Kasumi-1 (cell line): ENCODE measurements around the gene PLAC8.
A peak's percentile ranks its signal among the peaks of the same experiment; 100 is the strongest.
"Not testable (repeated sequence)": the region's sequence is repeated elsewhere in the genome, so short reads cannot be mapped to it uniquely, and the experiment has no call there.

Source experiments
- DNase-seq, 2 experiments: peaks; one replicate each; lab custom pipeline; 2025; lab: John Stamatoyannopoulos, UW

PLAC8 gene

GRCh38 chr4:83114576-83114975 lies at the start of gene PLAC8:
Gene PLAC8, minus strand, starts transcription at chr4:83114729. Its CDS starts 6,808 bp downstream, at chr4:83107921.
- peak; percentile 79 to 84 for DNase-seq

- DNase-seq = no peak
Observed at GRCh38 chr4:83153417-83153816, 38.9 kb upstream of the PLAC8 start.

- DNase-seq = no peak
Observed at GRCh38 chr4:83152746-83153145, 38.2 kb upstream of the PLAC8 start.

- DNase-seq = no peak
Observed at GRCh38 chr4:83151651-83152050, 37.1 kb upstream of the PLAC8 start.

GRCh38 chr4:83150653-83151330 lies 36.3 kb upstream of the PLAC8 start:
- DNase-seq = no peak

- DNase-seq = no peak
Observed at GRCh38 chr4:83149865-83150652, 35.5 kb upstream of the PLAC8 start.

GRCh38 chr4:83146841-83147240 lies 32.3 kb upstream of the PLAC8 start:
- no peak for DNase-seq

GRCh38 chr4:83145776-83146175 lies 31.2 kb upstream of the PLAC8 start:
- not testable (repeated sequence) for DNase-seq

- no peak for DNase-seq
Observed at GRCh38 chr4:83139514-83140156, 25.1 kb upstream of the PLAC8 start.

GRCh38 chr4:83138946-83139345 lies 24.4 kb upstream of the PLAC8 start:
- peak; percentile 17 to 39 for DNase-seq

DNA sequence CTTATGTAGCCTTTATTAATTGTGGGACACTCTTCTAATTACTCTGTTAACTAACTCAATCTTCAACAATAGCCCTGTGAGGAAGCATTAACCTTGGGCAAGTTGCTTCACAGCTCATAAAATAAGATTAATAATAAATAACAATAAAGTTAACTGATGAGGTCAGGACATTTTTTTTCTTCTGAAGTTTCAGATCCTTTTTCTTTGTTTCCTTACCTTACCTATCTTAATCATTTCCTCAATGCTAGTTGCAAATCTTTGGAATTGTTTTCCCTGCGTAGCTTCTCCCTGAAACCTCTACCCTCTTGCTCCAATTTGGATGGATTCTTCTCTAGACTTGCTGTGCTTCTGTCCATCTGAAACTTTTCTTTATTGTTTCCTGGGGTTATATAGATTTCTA lies 17.5 kb upstream of the PLAC8 start:
- no peak for DNase-seq

DNA sequence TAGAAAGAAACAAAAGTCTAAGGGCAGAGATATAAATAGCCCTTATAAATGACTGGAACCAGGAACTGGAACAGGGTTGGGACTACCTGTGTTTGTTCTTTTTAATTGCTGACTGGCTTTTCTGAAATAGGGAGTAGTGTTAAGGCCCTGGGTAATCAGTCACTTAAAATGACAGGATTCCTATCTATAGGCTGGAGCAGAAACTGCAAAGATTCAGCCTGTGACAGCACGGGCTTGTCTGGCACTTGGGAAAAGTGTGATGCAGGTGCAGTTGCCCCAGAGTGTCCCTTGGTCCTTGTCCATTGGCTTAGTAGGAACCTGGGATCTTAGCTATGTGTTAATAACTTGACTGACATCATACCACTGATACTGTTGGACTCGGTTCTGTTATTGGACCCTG lies 14.7 kb upstream of the PLAC8 start:
- no peak for DNase-seq

DNA sequence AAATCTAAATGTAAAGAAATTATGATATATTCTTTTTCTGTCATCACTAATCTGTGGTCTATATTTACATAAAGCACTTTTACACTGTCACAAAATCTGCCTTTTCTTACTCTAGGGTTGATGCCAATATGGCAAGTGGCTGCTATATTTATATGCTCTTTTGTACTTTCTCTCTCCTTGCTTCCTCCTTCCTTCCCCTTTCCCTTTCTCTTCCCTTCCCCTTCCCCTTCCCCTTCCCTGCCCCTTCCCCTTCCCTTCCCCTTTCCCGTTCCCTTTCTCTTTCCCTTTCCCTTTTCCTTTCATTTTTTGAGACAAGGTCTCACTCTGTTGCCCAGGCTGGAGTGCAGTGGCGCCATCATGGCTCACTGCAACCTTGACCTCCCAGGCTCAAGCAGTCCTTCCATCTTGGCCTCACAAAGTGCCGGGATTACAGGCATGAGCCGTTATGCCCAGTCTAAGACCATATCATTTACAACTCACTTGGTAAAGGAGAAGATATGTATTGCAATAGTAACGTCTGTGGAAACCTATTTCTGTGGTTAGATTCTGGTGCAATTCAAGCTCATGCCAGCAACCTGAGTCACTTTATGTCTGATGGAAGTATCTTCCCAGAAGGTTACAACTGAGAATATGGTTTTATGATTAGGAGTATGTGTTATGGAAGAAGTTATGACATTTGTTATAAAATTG lies 13.9 kb upstream of the PLAC8 start:
- DNase-seq = peak; percentile 37 to 41

GRCh38 chr4:83125738-83126141 lies 11.2 kb upstream of the PLAC8 start:
- no peak for DNase-seq

GRCh38 chr4:83124111-83124780 lies 9.7 kb upstream of the PLAC8 start:
- peak; percentile 85 to 86 for DNase-seq

DNA sequence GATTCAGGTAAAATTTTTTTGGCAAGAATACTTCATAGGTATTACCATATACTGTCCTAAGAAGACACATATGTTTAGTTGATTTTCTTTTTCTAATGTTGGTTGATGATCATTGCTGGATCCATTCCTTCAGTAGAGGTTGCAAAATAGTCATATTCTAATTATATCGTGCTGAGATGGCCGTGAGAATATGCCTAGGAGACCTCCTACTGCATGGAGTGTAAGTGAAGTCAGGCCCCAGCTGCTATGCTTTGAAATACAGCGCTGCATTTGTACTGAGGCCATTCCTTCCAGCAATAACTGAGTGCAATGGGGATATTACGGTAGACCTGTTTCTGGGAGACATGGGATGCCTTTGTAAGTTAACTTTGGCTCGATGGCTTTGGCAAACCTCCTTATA lies 6.7 kb upstream of the PLAC8 start:
- no peak for DNase-seq

DNA sequence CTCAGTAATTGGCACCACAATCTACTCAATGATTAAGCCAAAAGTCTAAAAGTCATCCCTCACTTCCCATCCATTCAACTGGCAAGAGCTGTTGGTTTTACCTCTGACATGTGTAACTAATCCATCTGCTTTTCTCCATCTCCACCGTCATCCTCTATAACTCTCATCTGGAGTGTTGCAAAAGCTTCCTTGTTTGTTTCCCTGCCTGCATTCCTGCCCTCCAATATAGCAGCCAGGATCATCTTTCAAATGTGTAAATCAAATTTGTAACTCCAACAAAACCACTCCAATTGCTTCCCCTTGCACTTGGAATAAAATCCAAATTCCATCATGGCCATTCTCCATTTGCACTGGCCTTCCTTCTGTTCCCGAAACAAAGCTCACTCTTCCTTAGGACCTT lies 4.3 kb upstream of the PLAC8 start:
- no peak for DNase-seq

DNA sequence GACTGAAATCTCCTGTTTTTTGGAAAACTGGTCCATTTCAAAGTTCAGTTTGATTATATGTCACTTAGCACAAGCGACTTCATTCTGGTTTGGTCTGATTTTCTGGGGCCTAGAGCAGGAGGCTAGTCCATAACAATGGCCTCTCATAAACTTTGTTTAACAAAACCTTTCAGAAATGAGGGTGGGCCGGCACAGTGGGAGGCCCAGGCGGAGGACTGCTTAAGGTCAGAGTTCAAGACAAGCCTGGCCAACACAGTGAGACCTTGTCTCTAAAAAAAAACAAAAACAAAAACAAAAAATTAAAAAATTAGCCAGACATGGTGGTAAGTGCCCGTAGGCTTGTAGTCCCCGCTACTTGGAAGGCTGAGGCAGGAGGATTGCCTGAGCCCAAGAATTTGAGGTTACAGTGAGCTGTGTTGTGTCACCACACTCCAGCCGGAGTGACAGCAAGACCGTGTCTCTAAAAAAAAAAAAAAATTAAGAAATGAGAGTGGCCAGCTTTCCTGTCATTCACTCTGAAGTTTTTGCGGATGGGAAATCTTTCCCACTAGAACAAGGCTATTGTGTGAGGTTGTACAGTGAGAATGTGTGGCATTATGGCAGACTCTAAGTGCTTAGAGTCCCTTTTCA lies 1.2 kb upstream of the PLAC8 start:
- DNase-seq = no peak

GRCh38 chr4:83115000-83115399 lies 471 bp upstream of the PLAC8 start:
- DNase-seq = no peak

GRCh38 chr4:83113429-83113786 lies 1.1 kb downstream of the PLAC8 start:
- peak; percentile 36 to 47 for DNase-seq

GRCh38 chr4:83112678-83113428 lies 1.7 kb downstream of the PLAC8 start:
- DNase-seq = peak; percentile 48 to 55
